ENCODE data around the gene INAFM1. TPM values are rescaled to one million over a fixed set of nuclear protein-coding genes. Genes with fewer than 3 reads are reported as not detected.
"Not testable (repeated sequence)": the region's sequence is repeated elsewhere in the genome, so short reads cannot be mapped to it uniquely, and the experiment has no call there.

The INAFM1 gene
- total RNA-seq, 4 donors from 2014 or later, result 7.2 to 17.2 (median 9.6) TPM

- Histone ChIP-seq H3K27me3 (no peaks in the 10 kb centered on the region), H3K36me3 (peaks cover 0 to 34% (median 8%) of the 10 kb centered on the region in 4 donors), H3K9me3 (no peaks in the 10 kb centered on the region), H3K4me3 (no peak overlapping the region), H3K4me1 (peaks cover 15 to 26% (median 23%) of the 10 kb centered on the region in 4 donors), H3K27ac (peak overlapping the region; percentile 89 to 93 (median 92))
- TF ChIP-seq CTCF (IDR thresholded peaks at IDR 0.05) (no peak), POLR2A (IDR thresholded peaks at IDR 0.05) (no peak), POLR2AphosphoS5 (IDR thresholded peaks at IDR 0.05) (no peak), EP300 (IDR thresholded peaks at IDR 0.05; ENCODE audit: low read depth) (no peak)
- intact Hi-C loops (cut with DNase I; ENCODE audit: low total_unique reads), result no loop called here
- DNase-seq, result no peak
- 89% methylated on average over 9 of the region's 9 CpGs; no CpG with 5 or more reads in 1 of the 2 donors for WGBS, 2 donors (ENCODE audit: low coverage in 1 of 2)
- in situ Hi-C loops (cut with MboI; ENCODE audit: low pct_ligation_motif_present in 1 of 4, low pct_unique_long_range_greater_than_20kb in 1 of 4, low sequenced_read_pairs in 3 of 4), result no loop called here
Measured at GRCh38 chr19:47258434-47258833, 16.3 kb upstream of the INAFM1 start.

- Histone ChIP-seq H3K4me3 (no peak overlapping the region), H3K27me3 (no peaks in the 10 kb centered on the region), H3K4me1 (peaks cover 15 to 26% (median 23%) of the 10 kb centered on the region in 4 donors), H3K27ac (peak overlapping the region in 3 of 4 donors; percentile 89 to 93 (median 93)), H3K36me3 (peaks cover 0 to 37% (median 9%) of the 10 kb centered on the region in 4 donors), H3K9me3 (no peaks in the 10 kb centered on the region)
- whole genome bisulfite sequencing, 2 donors (ENCODE audit: low coverage in 1 of 2), result 82 to 95% methylated on average over 3 to 6 of the region's 6 CpGs
- in situ Hi-C loops (cut with MboI; ENCODE audit: low pct_ligation_motif_present in 1 of 4, low pct_unique_long_range_greater_than_20kb in 1 of 4, low sequenced_read_pairs in 3 of 4), result no loop called here
- intact Hi-C loops (cut with DNase I; ENCODE audit: low total_unique reads), result no loop called here
- no peak for TF ChIP-seq CTCF (IDR thresholded peaks at IDR 0.05)
- TF ChIP-seq POLR2AphosphoS5 (IDR thresholded peaks at IDR 0.05), result no peak
- no peak for TF ChIP-seq EP300 (IDR thresholded peaks at IDR 0.05; ENCODE audit: low read depth)
- TF ChIP-seq POLR2A (IDR thresholded peaks at IDR 0.05), result no peak
- DNase-seq, result no peak
Measured at GRCh38 chr19:47258895-47259555, 15.7 kb upstream of the INAFM1 start.

- peaks cover 15 to 24% (median 23%) of the 10 kb centered on the region in 4 donors for H3K4me1 ChIP-seq
- in situ Hi-C loops (cut with MboI; ENCODE audit: low pct_ligation_motif_present in 1 of 4, low pct_unique_long_range_greater_than_20kb in 1 of 4, low sequenced_read_pairs in 3 of 4), result no loop called here
- 90% methylated on average over 12 of the region's 17 CpGs; no CpG with 5 or more reads in 1 of the 2 donors for WGBS, 2 donors (ENCODE audit: low coverage in 1 of 2)
Measured at GRCh38 chr19:47260476-47260875, 14.2 kb upstream of the INAFM1 start.

GRCh38 chr19:47261946-47262793 is 12.5 kb upstream of the INAFM1 start:
- peak; percentile 69 for DNase-seq

More at GRCh38 chr19:47260476-47260875, 14.2 kb upstream of the INAFM1 start:
- H3K4me3 ChIP-seq, result no peak overlapping the region
- DNase-seq, result no peak
- intact Hi-C loops (cut with DNase I; ENCODE audit: low total_unique reads), result no loop called here
- H3K36me3 ChIP-seq, result peaks cover 0 to 49% (median 16%) of the 10 kb centered on the region in 4 donors
- TF ChIP-seq CTCF (IDR thresholded peaks at IDR 0.05), result no peak
- no peak for TF ChIP-seq EP300 (IDR thresholded peaks at IDR 0.05; ENCODE audit: low read depth)
- no peak for TF ChIP-seq POLR2AphosphoS5 (IDR thresholded peaks at IDR 0.05)
- TF ChIP-seq POLR2A (IDR thresholded peaks at IDR 0.05), result no peak
- H3K27me3 ChIP-seq, result no peaks in the 10 kb centered on the region
- H3K27ac ChIP-seq, result no peak overlapping the region
- no peaks in the 10 kb centered on the region for H3K9me3 ChIP-seq

More at GRCh38 chr19:47261946-47262793, 12.5 kb upstream of the INAFM1 start:
- Histone ChIP-seq H3K4me1 (peaks cover 15 to 22% (median 19%) of the 10 kb centered on the region in 4 donors), H3K36me3 (peaks cover 0 to 50% (median 23%) of the 10 kb centered on the region in 4 donors), H3K27ac (peak overlapping the region in 1 of 4 donors; percentile 46)
- intact Hi-C loops (cut with DNase I; ENCODE audit: low total_unique reads); H3K9me3 ChIP-seq; H3K27me3 ChIP-seq; H3K4me3 ChIP-seq; in situ Hi-C loops (cut with MboI; ENCODE audit: low pct_ligation_motif_present in 1 of 4, low pct_unique_long_range_greater_than_20kb in 1 of 4, low sequenced_read_pairs in 3 of 4): not testable (repeated sequence)
- 0 to 76% methylated on average over 1 to 14 of the region's 14 CpGs for WGBS, 2 donors (ENCODE audit: low coverage in 1 of 2)

All from transverse colon (tissue), 4 donors.